ENCODE data around the gene KCNG1. TPM values are rescaled to one million over a fixed set of nuclear protein-coding genes. Genes with fewer than 3 reads are reported as not detected.

KCNG1 gene
- total and polyA plus RNA-seq, 2 of the 13 experiments (the other 11 are each of a cell fraction or from before 2014, with no cell fraction given): not detected

DNA sequence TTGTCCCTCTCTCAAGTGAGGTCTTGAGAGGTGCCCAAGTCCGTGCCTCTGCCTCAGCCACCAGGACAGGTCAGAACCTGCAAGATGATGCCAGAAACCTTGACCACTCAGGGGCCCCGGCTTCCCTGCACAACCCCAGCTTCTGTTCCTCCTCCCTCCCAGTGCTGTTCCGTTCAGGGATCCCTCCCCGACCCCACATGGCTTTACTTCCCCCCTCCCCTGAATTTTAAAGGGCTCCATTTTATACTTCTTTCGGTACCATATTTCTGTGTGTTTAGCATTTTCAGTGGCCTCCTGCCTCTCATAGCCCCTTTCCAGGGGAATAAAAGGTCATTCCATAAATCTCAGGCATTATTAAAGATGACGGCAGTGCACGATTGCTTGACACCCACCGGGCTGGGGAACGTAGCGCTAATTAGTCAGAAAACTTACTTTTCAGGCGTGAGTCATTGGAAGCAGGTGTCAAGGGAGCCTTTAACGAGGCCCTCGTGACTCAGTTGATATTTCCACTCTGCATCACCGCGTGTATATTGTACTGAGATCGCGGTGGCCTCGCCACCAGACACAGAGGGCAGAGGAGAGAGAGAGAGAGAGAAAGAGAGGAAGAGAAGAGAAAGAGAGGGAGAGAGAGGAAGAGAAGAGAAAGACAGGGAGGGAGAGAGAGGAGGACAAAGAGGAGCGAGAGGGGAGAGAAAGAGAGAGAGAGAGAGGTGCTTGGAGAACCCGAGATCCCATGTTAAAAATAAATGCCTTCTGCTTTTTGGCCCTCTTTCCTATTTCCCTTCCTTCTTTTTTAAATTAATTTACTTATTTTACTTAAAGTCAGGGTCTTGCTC is 21.3 kb downstream of the KCNG1 start:
- intact Hi-C loops (cut with micrococcal nuclease; ENCODE audit: unreplicated experiment) (no loop called here), in situ Hi-C loops (cut with HindIII; ENCODE audit: extremely low pct_ligation_motif_present, low pct_unique_long_range_greater_than_20kb) (no loop called here)
- ChIA-PET POLR2A (no interaction called here), CTCF (ENCODE audit: low intra/inter-chr PET ratio, low total read pairs) (no interaction called here)
- H3K27me3 ChIP-seq (ENCODE audit: control insufficient read depth in 1 of 2, insufficient read depth in 2 of 2, low read length in 2 of 2): peaks cover 9 to 72% of the 10 kb centered on the region in 2 experiments
- 21% methylated on average over 20 of the region's 20 CpGs for WGBS (ENCODE audit: low lambda C conversion rate)
- H3K4me2 ChIP-seq (ENCODE audit: low read depth, low read length): no peak overlapping the region
- H2AFZ ChIP-seq (ENCODE audit: low read length): no peak overlapping the region
- no peaks in the 10 kb centered on the region for H3K36me3 ChIP-seq (replicated peaks in 1 of 2; ENCODE audit: control insufficient read depth in 1 of 2, insufficient read depth in 2 of 2, low read length in 2 of 2)
- no peaks in the 10 kb centered on the region for H3K9me3 ChIP-seq (ENCODE audit: low read length)
- ATAC-seq (no peak), DNase-seq (ENCODE audit: low spot score) (no peak), FAIRE-seq (no peak)
- H3K4me1 ChIP-seq (ENCODE audit: insufficient read depth, low read length): no peaks in the 10 kb centered on the region
- no peak overlapping the region for H3K27ac ChIP-seq (ENCODE audit: extremely low read length, insufficient read depth, low read length)
- no peak overlapping the region for H3K4me3 ChIP-seq (replicated peaks in 1 of 3; ENCODE audit: insufficient read depth in 1 of 3, low read depth in 2 of 3, low read length in 3 of 3)
- no TSS peak for BruUV-seq (replicated peaks)
- no peak overlapping the region for H3K9ac ChIP-seq (ENCODE audit: insufficient read depth, low read depth, low read length)
- no peaks in the 10 kb centered on the region for H4K20me1 ChIP-seq (ENCODE audit: insufficient read depth, low read length)
- H3K79me2 ChIP-seq (ENCODE audit: insufficient read depth, low read length): no peaks in the 10 kb centered on the region
- TF ChIP-seq, protein P1, sequence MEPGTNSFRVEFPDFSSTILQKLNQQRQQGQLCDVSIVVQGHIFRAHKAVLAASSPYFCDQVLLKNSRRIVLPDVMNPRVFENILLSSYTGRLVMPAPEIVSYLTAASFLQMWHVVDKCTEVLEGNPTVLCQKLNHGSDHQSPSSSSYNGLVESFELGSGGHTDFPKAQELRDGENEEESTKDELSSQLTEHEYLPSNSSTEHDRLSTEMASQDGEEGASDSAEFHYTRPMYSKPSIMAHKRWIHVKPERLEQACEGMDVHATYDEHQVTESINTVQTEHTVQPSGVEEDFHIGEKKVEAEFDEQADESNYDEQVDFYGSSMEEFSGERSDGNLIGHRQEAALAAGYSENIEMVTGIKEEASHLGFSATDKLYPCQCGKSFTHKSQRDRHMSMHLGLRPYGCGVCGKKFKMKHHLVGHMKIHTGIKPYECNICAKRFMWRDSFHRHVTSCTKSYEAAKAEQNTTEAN (CRISPR knock-in tag; conservative IDR thresholded peaks at IDR 0.05): no peak
- TF ChIP-seq MXI1 (IDR thresholded peaks at IDR 0.05; ENCODE audit: borderline replicate concordance, low read depth, low read length) (no peak), ZBTB38 (CRISPR knock-in tag; IDR thresholded peaks at IDR 0.05) (no peak), ZNF136 (CRISPR knock-in tag; IDR thresholded peaks at IDR 0.05; ENCODE audit: low read depth) (no peak), MXD1 (CRISPR knock-in tag; IDR thresholded peaks at IDR 0.05) (no peak), CBX5 (CRISPR knock-in tag; IDR thresholded peaks at IDR 0.05; ENCODE audit: borderline replicate concordance) (no peak), ZNF691 (CRISPR knock-in tag; IDR thresholded peaks at IDR 0.05; ENCODE audit: borderline replicate concordance, low read depth) (no peak), AGO1 (IDR thresholded peaks at IDR 0.05; ENCODE audit: low read depth, low read length, poor library complexity, severe bottlenecking) (no peak), ZBTB42 (CRISPR knock-in tag; IDR thresholded peaks at IDR 0.05) (no peak), BORCS8-MEF2B (CRISPR knock-in tag; IDR thresholded peaks at IDR 0.05) (no peak), RARA (CRISPR knock-in tag; IDR thresholded peaks at IDR 0.05) (no peak), WIZ (CRISPR knock-in tag; IDR thresholded peaks at IDR 0.05) (no peak), SMAD9 (CRISPR knock-in tag; IDR thresholded peaks at IDR 0.05) (no peak), STAT6 (CRISPR knock-in tag; IDR thresholded peaks at IDR 0.05; ENCODE audit: borderline replicate concordance) (no peak)
- TF ChIP-seq, protein P2, sequence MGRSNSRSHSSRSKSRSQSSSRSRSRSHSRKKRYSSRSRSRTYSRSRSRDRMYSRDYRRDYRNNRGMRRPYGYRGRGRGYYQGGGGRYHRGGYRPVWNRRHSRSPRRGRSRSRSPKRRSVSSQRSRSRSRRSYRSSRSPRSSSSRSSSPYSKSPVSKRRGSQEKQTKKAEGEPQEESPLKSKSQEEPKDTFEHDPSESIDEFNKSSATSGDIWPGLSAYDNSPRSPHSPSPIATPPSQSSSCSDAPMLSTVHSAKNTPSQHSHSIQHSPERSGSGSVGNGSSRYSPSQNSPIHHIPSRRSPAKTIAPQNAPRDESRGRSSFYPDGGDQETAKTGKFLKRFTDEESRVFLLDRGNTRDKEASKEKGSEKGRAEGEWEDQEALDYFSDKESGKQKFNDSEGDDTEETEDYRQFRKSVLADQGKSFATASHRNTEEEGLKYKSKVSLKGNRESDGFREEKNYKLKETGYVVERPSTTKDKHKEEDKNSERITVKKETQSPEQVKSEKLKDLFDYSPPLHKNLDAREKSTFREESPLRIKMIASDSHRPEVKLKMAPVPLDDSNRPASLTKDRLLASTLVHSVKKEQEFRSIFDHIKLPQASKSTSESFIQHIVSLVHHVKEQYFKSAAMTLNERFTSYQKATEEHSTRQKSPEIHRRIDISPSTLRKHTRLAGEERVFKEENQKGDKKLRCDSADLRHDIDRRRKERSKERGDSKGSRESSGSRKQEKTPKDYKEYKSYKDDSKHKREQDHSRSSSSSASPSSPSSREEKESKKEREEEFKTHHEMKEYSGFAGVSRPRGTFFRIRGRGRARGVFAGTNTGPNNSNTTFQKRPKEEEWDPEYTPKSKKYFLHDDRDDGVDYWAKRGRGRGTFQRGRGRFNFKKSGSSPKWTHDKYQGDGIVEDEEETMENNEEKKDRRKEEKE (IDR thresholded peaks at IDR 0.05): no peak
